HCT116 (cell line): ENCODE results near the gene TMEM144.

ENCODE experiments used
- CEBPB ChIP-seq: IDR thresholded peaks from 2 replicates; pipeline ENCODE4 v1.6.1; 2012; ENCODE audit warnings: low read depth
- ELF1 ChIP-seq: IDR thresholded peaks from 2 replicates; pipeline ENCODE4 v1.6.1; 2012; ENCODE audit warnings: low read depth, borderline replicate concordance
- EZH2 ChIP-seq: fragments of 200-600 bp; sonication (generic); IDR thresholded peaks from 2 replicates; pipeline ENCODE4 v1.6.1; 2017; ENCODE audit warnings: antibody characterized with exemption, mixed run types
- POLR2A ChIP-seq: IDR thresholded peaks from 2 replicates; pipeline ENCODE4 v1.7.0; 2011; ENCODE audit warnings: borderline replicate concordance; ENCODE audit not compliant: insufficient read depth, insufficient read length; ENCODE audit errors: extremely low read depth

DNA sequence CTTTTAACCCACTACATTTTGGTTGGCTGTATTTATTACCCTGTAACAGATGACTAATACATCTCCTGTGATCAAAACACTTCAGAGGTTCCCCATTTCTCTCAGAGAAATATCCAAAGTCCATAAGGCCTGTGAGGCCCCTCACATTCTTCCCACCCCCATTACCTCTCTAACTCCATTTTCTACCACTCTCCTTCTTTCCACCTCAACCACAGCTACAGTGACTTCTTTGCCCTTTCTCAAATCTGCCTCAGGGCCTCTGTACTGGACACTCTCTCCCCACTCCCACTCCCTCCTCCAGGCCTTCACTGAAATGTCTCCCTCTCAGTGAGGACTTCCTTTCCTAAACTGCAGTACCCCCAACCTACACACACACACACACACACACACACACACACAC is 8.4 kb upstream of the TMEM144 start:
- no peak for TF ChIP-seq EZH2
- TF ChIP-seq POLR2A = no peak
- no peak for TF ChIP-seq ELF1
- TF ChIP-seq CEBPB = no peak
